ENCODE results near the gene SFTA2.

DNA sequence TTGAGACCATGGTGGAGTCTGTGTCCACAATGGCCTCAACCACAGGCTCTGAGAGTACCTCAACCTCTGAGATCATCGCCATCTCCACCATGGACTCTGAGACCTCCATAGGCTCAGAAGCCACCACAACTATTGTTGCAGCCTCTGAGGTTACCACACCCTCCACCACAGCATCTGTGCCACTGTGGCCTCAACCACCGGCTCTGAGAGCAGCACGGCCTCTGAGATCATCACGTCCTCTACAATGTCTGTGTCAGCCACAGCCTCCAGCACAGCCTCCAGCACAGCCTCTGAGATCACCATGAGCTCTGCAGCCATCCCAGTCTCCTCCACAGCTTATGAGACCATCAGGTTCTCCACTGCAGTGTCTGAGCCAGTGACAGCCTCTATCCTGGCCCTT lies 32.1 kb upstream of the SFTA2 start:
- TF ChIP-seq, protein P1, sequence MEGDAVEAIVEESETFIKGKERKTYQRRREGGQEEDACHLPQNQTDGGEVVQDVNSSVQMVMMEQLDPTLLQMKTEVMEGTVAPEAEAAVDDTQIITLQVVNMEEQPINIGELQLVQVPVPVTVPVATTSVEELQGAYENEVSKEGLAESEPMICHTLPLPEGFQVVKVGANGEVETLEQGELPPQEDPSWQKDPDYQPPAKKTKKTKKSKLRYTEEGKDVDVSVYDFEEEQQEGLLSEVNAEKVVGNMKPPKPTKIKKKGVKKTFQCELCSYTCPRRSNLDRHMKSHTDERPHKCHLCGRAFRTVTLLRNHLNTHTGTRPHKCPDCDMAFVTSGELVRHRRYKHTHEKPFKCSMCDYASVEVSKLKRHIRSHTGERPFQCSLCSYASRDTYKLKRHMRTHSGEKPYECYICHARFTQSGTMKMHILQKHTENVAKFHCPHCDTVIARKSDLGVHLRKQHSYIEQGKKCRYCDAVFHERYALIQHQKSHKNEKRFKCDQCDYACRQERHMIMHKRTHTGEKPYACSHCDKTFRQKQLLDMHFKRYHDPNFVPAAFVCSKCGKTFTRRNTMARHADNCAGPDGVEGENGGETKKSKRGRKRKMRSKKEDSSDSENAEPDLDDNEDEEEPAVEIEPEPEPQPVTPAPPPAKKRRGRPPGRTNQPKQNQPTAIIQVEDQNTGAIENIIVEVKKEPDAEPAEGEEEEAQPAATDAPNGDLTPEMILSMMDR (IDR thresholded peaks at IDR 0.05 in 2 of 3, conservative IDR thresholded peaks at IDR 0.05 in 1 of 3; ENCODE audit: borderline replicate concordance in 1 of 3, insufficient read depth in 1 of 3, low read depth in 2 of 3, low read length in 2 of 3), result no peak
- TF ChIP-seq, protein P2, sequence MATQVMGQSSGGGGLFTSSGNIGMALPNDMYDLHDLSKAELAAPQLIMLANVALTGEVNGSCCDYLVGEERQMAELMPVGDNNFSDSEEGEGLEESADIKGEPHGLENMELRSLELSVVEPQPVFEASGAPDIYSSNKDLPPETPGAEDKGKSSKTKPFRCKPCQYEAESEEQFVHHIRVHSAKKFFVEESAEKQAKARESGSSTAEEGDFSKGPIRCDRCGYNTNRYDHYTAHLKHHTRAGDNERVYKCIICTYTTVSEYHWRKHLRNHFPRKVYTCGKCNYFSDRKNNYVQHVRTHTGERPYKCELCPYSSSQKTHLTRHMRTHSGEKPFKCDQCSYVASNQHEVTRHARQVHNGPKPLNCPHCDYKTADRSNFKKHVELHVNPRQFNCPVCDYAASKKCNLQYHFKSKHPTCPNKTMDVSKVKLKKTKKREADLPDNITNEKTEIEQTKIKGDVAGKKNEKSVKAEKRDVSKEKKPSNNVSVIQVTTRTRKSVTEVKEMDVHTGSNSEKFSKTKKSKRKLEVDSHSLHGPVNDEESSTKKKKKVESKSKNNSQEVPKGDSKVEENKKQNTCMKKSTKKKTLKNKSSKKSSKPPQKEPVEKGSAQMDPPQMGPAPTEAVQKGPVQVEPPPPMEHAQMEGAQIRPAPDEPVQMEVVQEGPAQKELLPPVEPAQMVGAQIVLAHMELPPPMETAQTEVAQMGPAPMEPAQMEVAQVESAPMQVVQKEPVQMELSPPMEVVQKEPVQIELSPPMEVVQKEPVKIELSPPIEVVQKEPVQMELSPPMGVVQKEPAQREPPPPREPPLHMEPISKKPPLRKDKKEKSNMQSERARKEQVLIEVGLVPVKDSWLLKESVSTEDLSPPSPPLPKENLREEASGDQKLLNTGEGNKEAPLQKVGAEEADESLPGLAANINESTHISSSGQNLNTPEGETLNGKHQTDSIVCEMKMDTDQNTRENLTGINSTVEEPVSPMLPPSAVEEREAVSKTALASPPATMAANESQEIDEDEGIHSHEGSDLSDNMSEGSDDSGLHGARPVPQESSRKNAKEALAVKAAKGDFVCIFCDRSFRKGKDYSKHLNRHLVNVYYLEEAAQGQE (IDR thresholded peaks at IDR 0.05; ENCODE audit: low read depth), result no peak
- TF ChIP-seq, protein P3, sequence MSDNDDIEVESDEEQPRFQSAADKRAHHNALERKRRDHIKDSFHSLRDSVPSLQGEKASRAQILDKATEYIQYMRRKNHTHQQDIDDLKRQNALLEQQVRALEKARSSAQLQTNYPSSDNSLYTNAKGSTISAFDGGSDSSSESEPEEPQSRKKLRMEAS (IDR thresholded peaks at IDR 0.05), result no peak
- TF ChIP-seq, protein P4, sequence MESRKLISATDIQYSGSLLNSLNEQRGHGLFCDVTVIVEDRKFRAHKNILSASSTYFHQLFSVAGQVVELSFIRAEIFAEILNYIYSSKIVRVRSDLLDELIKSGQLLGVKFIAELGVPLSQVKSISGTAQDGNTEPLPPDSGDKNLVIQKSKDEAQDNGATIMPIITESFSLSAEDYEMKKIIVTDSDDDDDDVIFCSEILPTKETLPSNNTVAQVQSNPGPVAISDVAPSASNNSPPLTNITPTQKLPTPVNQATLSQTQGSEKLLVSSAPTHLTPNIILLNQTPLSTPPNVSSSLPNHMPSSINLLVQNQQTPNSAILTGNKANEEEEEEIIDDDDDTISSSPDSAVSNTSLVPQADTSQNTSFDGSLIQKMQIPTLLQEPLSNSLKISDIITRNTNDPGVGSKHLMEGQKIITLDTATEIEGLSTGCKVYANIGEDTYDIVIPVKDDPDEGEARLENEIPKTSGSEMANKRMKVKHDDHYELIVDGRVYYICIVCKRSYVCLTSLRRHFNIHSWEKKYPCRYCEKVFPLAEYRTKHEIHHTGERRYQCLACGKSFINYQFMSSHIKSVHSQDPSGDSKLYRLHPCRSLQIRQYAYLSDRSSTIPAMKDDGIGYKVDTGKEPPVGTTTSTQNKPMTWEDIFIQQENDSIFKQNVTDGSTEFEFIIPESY (IDR thresholded peaks at IDR 0.05; ENCODE audit: extremely low read depth, insufficient replicate concordance, low read length), result no peak
- TF ChIP-seq TCF7L2 (IDR thresholded peaks at IDR 0.05; ENCODE audit: borderline replicate concordance, extremely low read depth, insufficient read depth, insufficient read length) (no peak), EZH2 (IDR thresholded peaks at IDR 0.05) (no peak), CBX3 (IDR thresholded peaks at IDR 0.05; ENCODE audit: low read depth) (no peak), POLR2A (IDR thresholded peaks at IDR 0.05; ENCODE audit: borderline replicate concordance, extremely low read depth, insufficient read depth, insufficient read length) (no peak)
